ENCODE measurements around the gene TLCD3A. TPM values are rescaled to one million over a fixed set of nuclear protein-coding genes. Genes with fewer than 3 reads are reported as not detected.
"Not testable (repeated sequence)": the region's sequence is repeated elsewhere in the genome, so short reads cannot be mapped to it uniquely, and the experiment has no call there.

Gene TLCD3A
- total RNA-seq, 1 donor: 12.7 TPM

DNA sequence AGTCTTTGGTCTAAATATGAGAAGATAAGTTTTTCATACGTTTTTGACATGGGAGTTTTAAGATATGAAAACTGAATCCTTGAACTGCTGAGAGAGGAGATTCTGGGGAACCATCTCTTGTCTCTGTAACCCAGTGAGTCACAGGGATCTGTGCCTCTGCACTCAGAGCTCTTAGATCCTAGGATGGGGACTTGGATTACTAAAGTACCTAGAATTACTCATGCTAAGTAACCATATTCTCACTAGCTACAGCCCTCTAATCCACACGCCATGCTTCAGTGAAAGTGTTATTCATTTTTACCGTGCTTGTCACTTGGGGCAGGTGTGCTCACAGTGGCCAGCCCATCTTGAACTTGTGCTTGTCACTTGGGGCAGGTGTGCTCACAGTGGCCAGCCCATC, 51.7 kb downstream of the TLCD3A start:
- DNase-seq (ENCODE audit: low read depth in 2 of 3, low spot score in 2 of 3): no peak

DNA sequence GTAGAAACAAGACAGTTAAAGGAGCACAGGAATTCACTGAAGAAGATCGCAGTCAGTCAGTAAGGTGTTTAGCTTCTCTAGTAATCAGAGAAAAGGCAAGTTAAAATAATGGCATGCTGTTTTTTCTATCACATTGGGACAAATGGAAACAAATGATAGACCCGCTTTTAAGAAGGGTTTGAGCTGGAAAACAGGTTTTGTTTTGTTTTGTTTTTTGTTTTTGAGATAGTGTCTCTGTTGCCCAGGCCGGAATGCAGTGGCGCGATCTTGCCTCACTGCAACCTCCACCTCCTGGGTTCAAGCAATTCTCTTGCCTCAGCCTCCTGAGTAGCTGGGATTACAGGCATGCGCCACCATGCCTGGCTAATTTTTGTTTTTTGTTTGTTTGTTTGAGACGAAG, 53.5 kb downstream of the TLCD3A start:
- DNase-seq (ENCODE audit: low read depth in 2 of 3, low spot score in 2 of 3): not testable (repeated sequence)

DNA sequence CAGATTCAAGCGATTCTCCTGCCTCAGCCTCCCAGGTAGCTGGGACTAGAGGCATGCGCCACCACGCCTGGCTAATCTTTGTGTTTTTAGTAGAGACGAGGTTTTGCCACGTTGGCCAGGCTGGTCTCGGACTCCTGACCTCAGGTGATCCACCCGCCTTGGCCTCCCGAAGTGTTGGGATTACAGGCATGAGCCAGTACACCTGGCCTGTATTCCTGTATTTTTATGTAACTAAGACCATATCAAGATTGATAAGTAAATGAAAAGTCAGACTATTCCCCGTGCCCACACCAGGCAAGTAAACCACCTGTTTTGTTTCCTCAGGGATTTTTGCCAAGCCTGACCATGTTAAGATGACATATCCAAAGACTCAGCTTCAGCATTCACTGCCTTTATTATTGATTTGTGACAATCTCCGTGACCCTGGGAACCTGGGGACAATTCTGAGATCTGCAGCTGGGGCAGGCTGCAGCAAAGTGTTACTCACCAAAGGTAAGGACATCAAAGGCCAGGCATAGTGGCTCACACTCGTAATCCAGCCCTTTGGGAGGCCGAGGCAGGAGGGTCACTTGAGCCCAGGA, 55.3 kb downstream of the TLCD3A start:
- no peak for DNase-seq (ENCODE audit: low read depth in 2 of 3, low spot score in 2 of 3)

DNA sequence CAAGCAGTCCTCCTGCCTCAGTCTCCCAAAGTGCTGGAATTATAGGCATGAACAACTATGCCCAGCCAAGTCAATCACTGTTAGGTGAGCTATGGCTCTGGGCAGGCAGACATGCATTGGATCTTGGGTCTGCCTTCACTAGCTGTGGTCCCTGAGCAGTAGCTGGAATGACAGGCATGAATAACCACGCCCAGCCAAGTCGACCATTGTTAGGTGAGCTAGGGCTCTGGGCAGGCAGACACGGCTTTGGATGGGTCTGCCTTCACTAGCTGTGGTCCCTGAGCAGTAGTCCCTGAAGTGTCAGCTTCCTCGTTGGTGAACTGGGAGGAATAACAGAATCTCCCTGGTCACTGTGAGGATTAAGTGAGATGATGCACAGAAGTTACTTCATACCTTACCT, 56.2 kb downstream of the TLCD3A start:
- no peak for DNase-seq (ENCODE audit: low read depth in 2 of 3, low spot score in 2 of 3)

DNA sequence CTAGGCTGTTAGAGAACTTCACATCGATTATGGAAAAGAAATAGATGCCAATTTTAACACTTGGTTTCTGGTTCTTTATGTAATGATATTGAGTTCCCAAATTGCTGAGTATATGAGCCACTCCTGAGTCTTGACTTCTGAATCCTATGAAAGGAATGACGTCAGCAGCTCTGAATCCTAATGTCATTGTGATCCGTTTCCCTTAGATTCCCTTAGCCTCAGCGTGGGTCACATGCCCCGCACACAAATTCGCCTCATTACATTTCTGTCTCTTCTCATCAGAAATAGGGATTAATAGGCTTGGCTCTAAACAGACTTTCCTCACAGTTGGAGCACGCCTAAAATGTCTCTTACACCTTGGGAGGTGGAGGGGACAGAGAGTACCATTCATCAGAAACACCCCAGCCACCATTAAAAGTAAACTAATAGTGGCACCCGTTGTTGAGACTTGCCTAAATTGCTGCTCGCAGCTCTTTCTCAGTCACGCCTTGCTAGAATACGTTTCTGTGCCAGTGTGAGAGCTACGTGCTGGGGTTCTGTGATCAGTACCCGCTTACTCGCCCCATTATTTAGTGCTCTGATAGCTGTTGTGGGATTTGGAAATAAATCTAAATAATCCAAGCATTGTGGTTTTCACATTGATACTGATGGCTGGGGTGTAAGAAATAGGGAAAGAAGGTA, 56.9 kb downstream of the TLCD3A start:
- DNase-seq (ENCODE audit: low read depth in 2 of 3, low spot score in 2 of 3): no peak

DNA sequence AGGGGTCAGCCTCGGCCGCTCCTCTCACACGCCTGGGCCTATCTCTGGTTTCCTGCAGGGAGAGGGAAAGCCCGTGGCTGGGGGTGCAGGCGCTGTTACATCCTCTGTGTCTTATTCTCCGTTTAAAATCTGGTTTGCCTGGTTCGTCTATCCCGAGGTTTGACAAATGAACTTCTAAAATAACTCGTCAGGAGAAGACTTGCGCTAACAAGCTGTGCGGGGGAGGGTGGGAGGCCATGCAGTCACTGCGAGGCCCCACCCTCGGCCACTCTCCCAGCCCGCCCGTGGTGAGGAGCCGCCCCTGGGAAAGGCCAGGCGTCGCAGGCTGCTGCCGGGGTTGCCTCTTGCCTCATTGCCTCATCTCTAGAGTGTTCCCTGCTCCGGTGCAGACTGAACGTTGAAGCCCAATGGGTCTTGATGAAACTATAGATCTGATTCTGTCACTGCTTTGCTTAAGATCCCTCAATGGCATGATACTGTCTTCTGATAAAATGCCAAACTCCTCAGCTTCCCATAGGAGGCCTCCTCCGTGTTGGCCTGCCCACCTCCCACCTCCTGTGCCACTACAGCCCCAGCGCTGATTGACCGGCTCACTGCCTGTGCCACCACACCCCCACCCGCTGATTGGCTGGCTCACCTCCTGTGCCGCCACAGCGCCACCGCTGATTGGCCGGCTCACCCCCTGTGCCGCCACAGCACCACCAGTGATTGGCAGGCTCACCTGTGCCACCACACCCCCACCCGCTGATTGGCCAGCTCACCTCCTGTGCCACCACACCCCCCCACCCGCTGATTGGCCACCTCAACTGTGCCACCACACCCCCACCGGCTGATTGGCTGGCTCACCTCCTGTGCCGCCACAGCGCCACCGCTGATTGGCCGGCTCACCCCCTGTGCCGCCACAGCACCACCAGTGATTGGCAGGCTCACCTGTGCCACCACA, 57.8 kb downstream of the TLCD3A start:
- DNase-seq (ENCODE audit: low read depth in 2 of 3, low spot score in 2 of 3): not testable (repeated sequence)

DNA sequence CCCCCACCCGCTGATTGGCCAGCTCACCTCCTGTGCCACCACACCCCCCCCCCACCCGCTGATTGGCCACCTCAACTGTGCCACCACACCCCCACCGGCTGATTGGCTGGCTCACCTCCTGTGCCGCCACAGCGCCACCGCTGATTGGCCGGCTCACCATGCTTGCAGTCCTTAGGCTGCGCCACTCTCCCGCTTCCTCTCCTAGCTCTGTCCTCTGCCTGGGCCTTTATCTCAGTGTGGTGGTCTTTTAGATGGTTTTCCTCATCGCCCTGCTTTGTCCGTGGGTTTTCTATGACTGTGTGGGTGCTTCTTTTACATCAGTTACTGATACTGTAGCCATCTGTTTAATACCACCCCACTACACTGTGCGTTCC, 58.5 kb downstream of the TLCD3A start:
- not testable (repeated sequence) for DNase-seq (ENCODE audit: low read depth in 2 of 3, low spot score in 2 of 3)

DNA sequence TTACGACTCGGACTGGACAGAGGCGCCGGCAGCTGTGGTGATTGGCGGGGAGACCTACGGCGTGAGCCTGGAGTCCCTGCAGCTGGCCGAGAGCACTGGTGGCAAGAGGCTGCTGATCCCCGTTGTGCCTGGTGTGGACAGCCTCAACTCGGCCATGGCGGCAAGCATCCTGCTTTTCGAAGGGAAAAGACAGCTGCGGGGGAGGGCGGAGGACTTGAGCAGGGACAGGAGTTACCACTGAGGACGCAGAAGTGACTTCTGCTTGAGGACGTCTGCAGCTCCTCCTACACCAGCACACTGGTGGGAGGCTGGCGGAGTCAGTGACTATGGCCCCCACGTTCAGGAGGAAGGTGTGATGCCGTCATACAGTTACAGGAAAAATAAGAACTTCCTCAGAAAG, 59.4 kb downstream of the TLCD3A start:
- DNase-seq (ENCODE audit: low read depth in 2 of 3, low spot score in 2 of 3): no peak

DNA sequence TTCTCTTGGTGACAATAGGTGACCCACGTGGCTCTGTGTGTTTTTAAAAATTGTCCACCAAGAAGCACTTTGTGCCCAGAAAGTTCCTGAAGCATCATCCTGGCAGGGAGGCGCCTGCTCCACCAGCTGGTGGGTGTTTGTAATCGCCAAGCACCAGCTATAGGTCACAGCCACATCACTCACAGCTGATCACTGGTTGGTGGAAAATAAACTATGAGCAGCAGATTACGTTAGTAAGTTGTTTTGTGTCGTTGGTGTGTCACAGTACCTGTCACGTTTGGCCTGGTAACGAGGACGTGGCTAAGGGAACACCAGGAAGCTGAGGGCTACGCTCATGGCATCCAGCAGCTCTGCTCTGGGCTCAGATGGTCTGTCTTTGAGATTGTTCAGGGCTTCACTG, 59.9 kb downstream of the TLCD3A start:
- no peak for DNase-seq (ENCODE audit: low read depth in 2 of 3, low spot score in 2 of 3)

Other genes starting within 250 kb of the TLCD3A start
- 18.3 TPM for gene VPS53, start 17.8 kb upstream of the TLCD3A start, total RNA-seq
- gene GEMIN4, start 19.7 kb downstream of the TLCD3A start, total RNA-seq: 23.2 TPM
- gene GLOD4, start 49.7 kb downstream of the TLCD3A start, total RNA-seq: 20.7 TPM
- gene MRM3, start 49.8 kb downstream of the TLCD3A start, total RNA-seq: 29.4 TPM
- gene NXN, start 247.2 kb downstream of the TLCD3A start, total RNA-seq: 1.6 TPM

All from hematopoietic multipotent progenitor cell (in vitro differentiated cells).